Measurements from ENCODE around the gene TKT. TPM values are rescaled to one million over a fixed set of nuclear protein-coding genes. Genes with fewer than 3 reads are reported as not detected.

TKT gene
- total and polyA plus RNA-seq, 4 donors, result 351 to 498 (median 456) TPM

DNA sequence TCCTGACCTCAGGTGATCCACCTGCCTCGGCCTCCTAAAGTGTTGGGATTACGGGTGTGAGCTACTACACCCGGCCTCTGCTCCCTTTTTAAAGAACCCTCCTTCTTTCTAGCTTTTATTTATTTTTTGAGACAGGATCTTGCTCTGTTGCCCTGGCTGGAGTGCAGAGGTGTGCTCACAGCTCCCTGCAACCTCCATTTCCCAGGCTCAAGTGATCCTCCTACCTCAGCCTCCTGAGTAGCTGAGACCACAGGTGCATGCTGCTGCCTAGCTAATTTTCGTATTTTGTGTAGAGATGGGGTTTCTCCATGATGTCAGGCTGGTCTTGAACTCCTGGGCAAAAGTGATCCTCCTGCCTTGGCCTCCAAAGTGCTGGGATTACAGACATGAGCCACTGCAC lies 34.5 kb downstream of the TKT start:
- ATAC-seq (ENCODE audit: insufficient read depth, low FRiP score), result no peak
- no peak overlapping the region for H3K9ac ChIP-seq (ENCODE audit: insufficient read depth in 1 of 2, low read length in 2 of 2)
- 85 to 89% methylated on average over 4 of the region's 4 CpGs for WGBS, 2 donors

DNA sequence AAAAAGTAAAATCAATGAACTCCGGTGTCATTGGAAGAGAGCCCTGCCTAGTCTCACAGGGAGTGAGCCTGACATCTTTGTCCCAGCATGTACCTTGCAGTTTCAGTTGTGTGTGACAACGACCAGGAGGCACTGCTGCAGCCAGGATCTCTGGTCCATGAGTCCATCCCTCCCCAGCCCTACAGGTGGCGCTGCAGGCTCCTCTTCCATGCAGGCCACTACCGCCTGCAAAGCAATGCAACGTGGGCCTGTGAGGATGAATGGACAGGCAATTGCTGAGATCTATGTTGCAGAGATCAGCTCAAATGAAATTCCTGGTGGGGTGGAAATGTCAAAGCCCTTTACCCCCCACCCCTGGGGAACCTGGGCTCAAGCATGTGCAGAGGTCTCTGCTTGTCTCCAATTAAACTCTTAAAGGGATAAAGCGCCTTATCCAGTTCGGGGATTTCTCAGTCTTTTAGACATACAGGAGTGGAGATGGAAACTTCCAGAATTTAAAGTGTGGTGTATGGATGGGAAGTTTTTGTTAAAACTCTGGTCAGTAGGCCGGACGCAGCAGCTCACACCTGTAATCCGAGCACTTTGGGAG lies 35.8 kb downstream of the TKT start:
- ATAC-seq (ENCODE audit: insufficient read depth, low FRiP score) (peak; percentile 91), DNase-seq (peak; percentile 71 to 84 (median 81))
- 47 to 50% methylated on average over 10 of the region's 10 CpGs for WGBS, 2 donors
- TF ChIP-seq, protein P1, sequence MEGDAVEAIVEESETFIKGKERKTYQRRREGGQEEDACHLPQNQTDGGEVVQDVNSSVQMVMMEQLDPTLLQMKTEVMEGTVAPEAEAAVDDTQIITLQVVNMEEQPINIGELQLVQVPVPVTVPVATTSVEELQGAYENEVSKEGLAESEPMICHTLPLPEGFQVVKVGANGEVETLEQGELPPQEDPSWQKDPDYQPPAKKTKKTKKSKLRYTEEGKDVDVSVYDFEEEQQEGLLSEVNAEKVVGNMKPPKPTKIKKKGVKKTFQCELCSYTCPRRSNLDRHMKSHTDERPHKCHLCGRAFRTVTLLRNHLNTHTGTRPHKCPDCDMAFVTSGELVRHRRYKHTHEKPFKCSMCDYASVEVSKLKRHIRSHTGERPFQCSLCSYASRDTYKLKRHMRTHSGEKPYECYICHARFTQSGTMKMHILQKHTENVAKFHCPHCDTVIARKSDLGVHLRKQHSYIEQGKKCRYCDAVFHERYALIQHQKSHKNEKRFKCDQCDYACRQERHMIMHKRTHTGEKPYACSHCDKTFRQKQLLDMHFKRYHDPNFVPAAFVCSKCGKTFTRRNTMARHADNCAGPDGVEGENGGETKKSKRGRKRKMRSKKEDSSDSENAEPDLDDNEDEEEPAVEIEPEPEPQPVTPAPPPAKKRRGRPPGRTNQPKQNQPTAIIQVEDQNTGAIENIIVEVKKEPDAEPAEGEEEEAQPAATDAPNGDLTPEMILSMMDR (IDR thresholded peaks at IDR 0.05; ENCODE audit: control extremely low read depth, extremely low read depth), result peak; percentile 76
- no peaks in the 10 kb centered on the region for H3K9me3 ChIP-seq (ENCODE audit: control insufficient read depth in 4 of 4, insufficient read depth in 3 of 4, low read length in 3 of 4)
- H3K4me1 ChIP-seq (ENCODE audit: control insufficient read depth in 5 of 5, insufficient read depth in 5 of 5, low read length in 5 of 5), result no peaks in the 10 kb centered on the region
- H3K9ac ChIP-seq (ENCODE audit: insufficient read depth in 1 of 2, low read length in 2 of 2), result no peak overlapping the region
- peaks cover 0 to 21% (median 4%) of the 10 kb centered on the region in 4 donors for H3K36me3 ChIP-seq (ENCODE audit: control insufficient read depth in 4 of 4, insufficient read depth in 4 of 4, low read length in 4 of 4)
- H3K4me3 ChIP-seq, result no peak overlapping the region
- no peak overlapping the region for H3K27ac ChIP-seq (ENCODE audit: low read depth in 1 of 2, low read length in 1 of 2)
- H3K27me3 ChIP-seq (ENCODE audit: control insufficient read depth in 3 of 3, insufficient read depth in 3 of 3, low read length in 2 of 3), result no peaks in the 10 kb centered on the region

More for the DNA sequence above, 34.5 kb downstream of the TKT start:
- no peak overlapping the region for H3K4me3 ChIP-seq
- H3K27me3 ChIP-seq (ENCODE audit: control insufficient read depth in 3 of 3, insufficient read depth in 3 of 3, low read length in 2 of 3), result no peaks in the 10 kb centered on the region
- no peaks in the 10 kb centered on the region for H3K4me1 ChIP-seq (ENCODE audit: control insufficient read depth in 5 of 5, insufficient read depth in 5 of 5, low read length in 5 of 5)
- no peak overlapping the region for H3K27ac ChIP-seq (ENCODE audit: low read depth in 1 of 2, low read length in 1 of 2)
- no peaks in the 10 kb centered on the region for H3K9me3 ChIP-seq (ENCODE audit: control insufficient read depth in 4 of 4, insufficient read depth in 3 of 4, low read length in 3 of 4)
- peaks cover 7 to 33% (median 12%) of the 10 kb centered on the region in 4 donors for H3K36me3 ChIP-seq (ENCODE audit: control insufficient read depth in 4 of 4, insufficient read depth in 4 of 4, low read length in 4 of 4)
- DNase-seq, result no peak
- TF ChIP-seq, protein P1 (IDR thresholded peaks at IDR 0.05; ENCODE audit: control extremely low read depth, extremely low read depth), result no peak

DNA sequence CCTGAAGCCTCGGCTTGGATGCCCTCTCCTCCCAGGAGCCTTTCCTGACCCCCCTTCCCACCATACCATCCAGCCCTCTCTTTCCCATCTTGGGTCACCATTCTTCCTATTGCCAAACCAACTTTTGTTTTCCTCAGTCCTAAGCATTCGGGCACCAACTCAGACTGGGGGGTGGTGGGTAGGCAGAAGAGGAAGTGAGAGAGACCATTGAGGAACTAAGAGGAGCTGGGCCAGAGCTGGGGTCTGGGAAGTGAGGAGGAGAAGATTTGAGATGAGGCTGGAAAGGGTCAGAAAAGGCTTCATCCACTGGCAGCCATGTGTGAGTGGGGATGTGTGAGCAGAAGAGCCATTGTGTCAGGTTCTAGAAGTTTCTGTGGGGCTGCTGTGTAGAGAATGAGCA lies 37.7 kb downstream of the TKT start:
- H3K27ac ChIP-seq (ENCODE audit: low read depth in 1 of 2, low read length in 1 of 2), result no peak overlapping the region
- ATAC-seq (ENCODE audit: insufficient read depth, low FRiP score) (no peak), DNase-seq (peak in 1 of 3 donors; percentile 10)
- TF ChIP-seq, protein P1 (IDR thresholded peaks at IDR 0.05; ENCODE audit: control extremely low read depth, extremely low read depth), result no peak
- H3K4me3 ChIP-seq, result no peak overlapping the region
- H3K9ac ChIP-seq (ENCODE audit: insufficient read depth in 1 of 2, low read length in 2 of 2), result no peak overlapping the region
- no peaks in the 10 kb centered on the region for H3K9me3 ChIP-seq (ENCODE audit: control insufficient read depth in 4 of 4, insufficient read depth in 3 of 4, low read length in 3 of 4)
- H3K36me3 ChIP-seq (ENCODE audit: control insufficient read depth in 4 of 4, insufficient read depth in 4 of 4, low read length in 4 of 4), result peaks cover 0 to 2% (median 0%) of the 10 kb centered on the region in 4 donors
- H3K27me3 ChIP-seq (ENCODE audit: control insufficient read depth in 3 of 3, insufficient read depth in 3 of 3, low read length in 2 of 3), result no peaks in the 10 kb centered on the region
- no peaks in the 10 kb centered on the region for H3K4me1 ChIP-seq (ENCODE audit: control insufficient read depth in 5 of 5, insufficient read depth in 5 of 5, low read length in 5 of 5)
- 48 to 74% methylated on average over 2 of the region's 2 CpGs for WGBS, 2 donors

DNA sequence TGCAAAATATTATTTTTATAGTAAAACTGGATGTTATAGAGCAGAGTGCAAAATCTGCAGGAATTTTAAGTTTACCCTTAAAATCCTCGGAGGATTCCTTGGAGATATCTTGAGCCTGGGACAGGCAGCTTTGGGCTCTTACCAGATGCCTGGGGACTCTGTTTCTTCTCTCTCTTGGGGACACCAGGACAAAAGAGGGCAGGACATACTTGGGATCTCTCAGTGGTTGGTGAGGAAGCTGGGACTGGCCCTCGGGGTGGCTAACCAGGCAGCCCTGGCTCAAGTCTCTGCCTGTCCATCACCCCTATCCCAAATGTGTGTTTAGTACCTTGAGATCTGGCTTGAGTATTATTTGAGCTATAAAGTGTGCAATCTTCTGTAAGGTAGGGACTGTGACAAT lies 38.6 kb downstream of the TKT start:
- TF ChIP-seq, protein P1 (IDR thresholded peaks at IDR 0.05; ENCODE audit: control extremely low read depth, extremely low read depth), result no peak
- no peak overlapping the region for H3K9ac ChIP-seq (ENCODE audit: insufficient read depth in 1 of 2, low read length in 2 of 2)
- DNase-seq, result no peak

More for the DNA sequence above, 38.6 kb downstream of the TKT start:
- H3K4me3 ChIP-seq, result no peak overlapping the region
- no peak for ATAC-seq (ENCODE audit: insufficient read depth, low FRiP score)
- no peaks in the 10 kb centered on the region for H3K27me3 ChIP-seq (ENCODE audit: control insufficient read depth in 3 of 3, insufficient read depth in 3 of 3, low read length in 2 of 3)
- WGBS, 2 donors, result 74 to 93% methylated on average over 2 of the region's 2 CpGs
- no peaks in the 10 kb centered on the region for H3K9me3 ChIP-seq (ENCODE audit: control insufficient read depth in 4 of 4, insufficient read depth in 3 of 4, low read length in 3 of 4)
- H3K36me3 ChIP-seq (ENCODE audit: control insufficient read depth in 4 of 4, insufficient read depth in 4 of 4, low read length in 4 of 4), result no peaks in the 10 kb centered on the region
- no peaks in the 10 kb centered on the region for H3K4me1 ChIP-seq (ENCODE audit: control insufficient read depth in 5 of 5, insufficient read depth in 5 of 5, low read length in 5 of 5)
- no peak overlapping the region for H3K27ac ChIP-seq (ENCODE audit: low read depth in 1 of 2, low read length in 1 of 2)

Data from lung (tissue), 12 donors.